Measurements from ENCODE around the gene ZFP92.
"Not testable (repeated sequence)": the region's sequence is repeated elsewhere in the genome, so short reads cannot be mapped to it uniquely, and the experiment has no call there.

ZFP92 gene

GRCh38 chrX:153411255-153411987 is at the start of gene ZFP92:
Gene ZFP92 (plus strand): TSS chrX:153411472. CDS start chrX:153418323, 6,851 bp downstream.
- no peak for DNase-seq

GRCh38 chrX:153361781-153362397 is 49.4 kb upstream of the ZFP92 start:
- DNase-seq = no peak

DNA sequence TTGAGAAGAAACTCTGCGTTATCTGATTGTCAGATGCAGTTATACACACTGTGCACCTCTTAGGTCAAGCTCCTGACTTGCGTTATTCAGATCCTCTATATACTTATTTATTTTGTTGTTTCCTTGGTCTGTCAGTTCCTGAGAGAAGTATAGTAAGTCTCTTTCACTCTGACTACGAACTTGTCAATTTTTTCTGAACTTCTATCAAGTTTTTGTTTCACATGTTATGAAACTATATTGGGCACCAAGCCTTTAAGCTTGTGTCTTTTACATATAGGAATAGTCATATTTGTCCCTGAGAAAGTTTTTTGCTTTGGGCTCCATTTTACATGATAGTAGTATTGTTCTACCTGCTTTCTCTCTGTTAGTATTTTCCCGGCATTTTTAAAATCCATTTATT is 45.6 kb upstream of the ZFP92 start:
- no peak for DNase-seq

- DNase-seq = no peak
These were observed 45.2 kb upstream of the ZFP92 start for GRCh38 chrX:153366119-153366518.

DNA sequence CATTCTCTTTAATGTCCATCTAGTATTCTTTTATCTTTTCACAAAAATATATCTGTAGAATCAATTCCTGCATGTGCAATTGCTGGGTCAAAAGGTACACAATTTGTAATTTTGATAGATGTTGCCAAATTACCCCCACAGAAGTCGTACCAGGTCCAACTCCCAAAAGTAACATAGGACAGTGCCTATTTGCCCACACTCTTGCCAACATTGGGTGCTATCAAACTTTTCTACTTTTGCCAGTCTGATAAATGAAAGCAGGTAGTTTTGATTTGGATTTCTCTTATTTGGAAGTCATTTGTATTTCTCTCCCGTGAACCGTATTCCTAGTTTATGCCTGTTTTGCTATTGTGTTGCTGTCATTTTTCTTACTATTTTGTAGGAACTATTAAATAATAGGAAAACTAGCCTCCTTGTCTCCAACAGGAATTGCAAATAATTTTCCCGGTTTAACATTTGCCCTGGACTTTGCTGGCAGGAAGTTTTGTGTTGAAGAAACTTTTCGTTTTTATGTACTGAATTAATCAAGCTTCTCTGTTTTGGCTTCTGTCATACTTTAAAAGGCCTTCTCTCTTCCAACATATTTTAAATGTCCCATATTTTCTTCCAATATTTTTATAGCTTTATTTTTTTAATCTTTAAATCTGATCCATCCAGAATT is 44.3 kb upstream of the ZFP92 start:
- no peak for DNase-seq

DNA sequence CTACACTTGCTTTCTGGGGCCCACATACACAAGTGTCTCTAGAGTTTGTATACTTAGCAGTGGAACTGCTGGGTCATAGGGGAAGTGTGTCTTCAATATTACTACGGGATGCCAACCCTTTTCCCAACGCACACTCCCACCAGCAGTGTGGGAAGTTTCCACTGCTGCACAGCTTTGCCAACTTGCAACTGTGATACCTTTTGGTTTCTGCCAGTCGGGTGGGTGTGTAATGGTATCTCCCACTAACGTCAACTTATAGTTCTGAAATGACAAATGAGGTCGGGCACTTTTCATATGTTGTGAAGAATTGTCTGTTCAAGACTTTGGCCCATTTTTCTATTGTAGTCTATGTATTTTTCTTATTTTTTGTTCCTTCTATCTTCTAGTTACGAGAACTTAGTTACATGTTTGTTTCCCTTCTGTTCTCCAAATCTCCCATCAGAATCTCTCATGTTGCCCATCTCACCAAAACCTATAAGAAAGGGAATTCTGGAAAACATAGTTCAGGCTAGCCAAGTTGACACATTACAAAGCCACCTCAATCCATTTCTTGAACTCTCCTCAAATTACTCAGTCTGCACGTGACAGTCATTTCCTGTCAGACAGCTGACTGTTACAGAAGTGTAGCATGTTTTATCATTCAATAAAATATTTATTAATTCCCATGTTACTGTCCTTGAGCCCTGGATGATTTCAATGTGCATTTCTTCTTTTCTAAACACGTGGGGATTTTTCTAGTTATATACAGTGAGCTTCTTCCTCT is 40.8 kb upstream of the ZFP92 start:
- DNase-seq = no peak

- DNase-seq = no peak
These were observed 40.0 kb upstream of the ZFP92 start for GRCh38 chrX:153371256-153371655.

- no peak for DNase-seq
These were observed 38.3 kb upstream of the ZFP92 start for GRCh38 chrX:153372949-153373348.

- DNase-seq = no peak
These were observed 36.8 kb upstream of the ZFP92 start for GRCh38 chrX:153374426-153374825.

GRCh38 chrX:153375571-153375970 is 35.7 kb upstream of the ZFP92 start:
- DNase-seq = no peak

- no peak for DNase-seq
These were observed 33.5 kb upstream of the ZFP92 start for GRCh38 chrX:153377727-153378126.

- no peak for DNase-seq
These were observed 32.7 kb upstream of the ZFP92 start for GRCh38 chrX:153378607-153379006.

- no peak for DNase-seq
These were observed 31.8 kb upstream of the ZFP92 start for GRCh38 chrX:153379508-153379907.

- no peak for DNase-seq
These were observed 31.2 kb upstream of the ZFP92 start for GRCh38 chrX:153379971-153380581.

GRCh38 chrX:153380691-153381090 is 30.6 kb upstream of the ZFP92 start:
- DNase-seq = no peak

GRCh38 chrX:153381684-153382532 is 29.4 kb upstream of the ZFP92 start:
- DNase-seq = peak; percentile 86

DNA sequence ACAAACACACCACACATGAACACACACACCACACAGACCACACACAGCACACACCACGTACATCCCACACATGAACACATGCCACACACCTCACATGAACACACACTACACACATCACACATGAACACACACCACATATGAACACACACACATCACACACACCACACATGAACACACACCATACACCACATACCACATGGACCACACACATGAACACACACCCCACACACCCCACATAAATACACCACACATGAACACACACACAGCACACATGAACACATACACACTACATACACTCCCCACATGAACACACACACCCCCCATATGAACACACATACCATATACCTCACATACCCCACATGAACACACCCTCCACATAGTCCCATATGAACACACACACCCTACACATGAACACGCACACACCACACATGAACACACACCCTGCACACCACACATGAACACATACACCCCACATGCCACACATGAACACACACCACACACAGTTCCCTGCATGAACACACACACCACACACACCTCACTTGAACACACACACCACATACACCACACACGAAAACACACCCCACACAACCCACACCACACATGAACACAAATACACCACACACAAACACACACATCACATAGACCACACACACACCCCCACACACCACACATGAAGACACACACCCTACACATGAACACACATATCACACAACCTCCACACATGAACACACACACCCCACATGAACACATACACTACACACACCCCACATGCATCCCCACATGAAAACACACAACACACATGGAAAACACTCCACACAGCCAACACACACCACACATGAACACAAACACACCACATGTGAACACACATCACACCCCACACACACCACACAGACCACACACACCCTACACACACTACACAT is 28.4 kb upstream of the ZFP92 start:
- no peak for DNase-seq

DNA sequence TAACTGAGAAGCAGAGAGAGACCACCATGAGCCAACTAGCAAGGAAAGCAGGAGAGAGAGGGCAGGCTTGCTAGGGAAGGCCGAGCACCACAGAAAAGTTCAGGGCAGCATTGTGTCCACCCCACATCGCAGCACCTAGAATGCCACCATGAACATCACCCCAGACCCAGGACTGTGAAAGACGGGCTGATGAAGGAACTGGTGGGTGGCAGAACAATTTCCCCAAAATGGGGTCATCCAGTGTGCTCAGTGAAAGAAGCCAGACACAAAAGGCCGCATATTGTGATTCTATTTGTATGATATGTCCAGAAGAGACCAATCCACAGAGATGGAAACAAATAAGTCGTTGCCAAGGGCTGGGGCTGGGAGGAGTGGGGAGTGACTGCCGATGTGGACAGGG is 26.9 kb upstream of the ZFP92 start:
- DNase-seq = no peak

- DNase-seq = not testable (repeated sequence)
These were observed 26.3 kb upstream of the ZFP92 start for GRCh38 chrX:153384973-153385372.

GRCh38 chrX:153386097-153386496 is 25.2 kb upstream of the ZFP92 start:
- no peak for DNase-seq

- no peak for DNase-seq
These were observed 23.9 kb upstream of the ZFP92 start for GRCh38 chrX:153387345-153387744.

All from left hindlimb (tissue), 1 donor.